AG09319 (cell line): ENCODE measurements around the gene IRS1.

Experiments used
- DNase-seq: peaks from one replicate; pipeline ENCODE4 v3.0.0-alpha.2; 2010; ENCODE audit warnings: low read depth; ENCODE audit errors: extremely low read depth
- CTCF ChIP-seq: IDR thresholded peaks from 2 replicates; pipeline ENCODE4 v1.5.1; 2011; ENCODE audit warnings: low read depth, mild to moderate bottlenecking, inconsistent platforms, low read length, moderate library complexity

IRS1 gene

DNA sequence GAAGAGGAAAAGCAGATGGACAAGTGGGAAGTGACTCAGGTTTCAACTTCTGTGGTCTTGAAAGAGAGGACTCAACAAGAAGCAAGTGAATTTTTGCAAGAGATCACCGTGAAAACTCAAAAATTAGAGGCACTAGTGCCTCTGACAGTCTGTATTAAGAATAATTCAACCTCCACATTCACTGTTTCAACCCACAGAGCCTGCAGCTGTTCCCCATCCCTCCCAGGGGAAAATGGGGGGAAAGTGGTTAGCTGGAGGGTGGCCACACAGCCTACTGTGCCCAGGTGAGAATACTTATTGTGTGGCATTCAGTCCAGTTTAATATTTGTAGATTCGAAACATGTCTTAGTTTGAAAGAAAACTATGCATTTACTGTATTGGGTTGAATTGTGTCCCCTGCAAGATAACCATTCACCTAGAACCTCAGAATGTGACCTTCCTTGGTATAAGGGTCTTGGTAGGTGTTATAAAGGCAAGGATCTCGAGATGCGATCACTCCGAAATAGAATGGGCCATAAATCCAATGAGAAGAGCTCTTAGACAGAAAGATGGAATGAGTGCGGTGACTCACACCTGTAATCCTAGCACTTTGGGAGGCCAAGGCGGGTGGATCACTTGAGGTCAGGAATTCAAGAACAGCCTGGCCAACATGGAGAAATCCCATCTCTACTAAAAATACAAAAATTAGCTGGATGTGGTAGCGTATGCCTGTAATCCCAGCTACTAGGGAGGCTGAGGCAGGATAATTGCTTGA, 94.3 kb downstream of the IRS1 start:
- DNase-seq = no peak
- no peak for TF ChIP-seq CTCF

DNA sequence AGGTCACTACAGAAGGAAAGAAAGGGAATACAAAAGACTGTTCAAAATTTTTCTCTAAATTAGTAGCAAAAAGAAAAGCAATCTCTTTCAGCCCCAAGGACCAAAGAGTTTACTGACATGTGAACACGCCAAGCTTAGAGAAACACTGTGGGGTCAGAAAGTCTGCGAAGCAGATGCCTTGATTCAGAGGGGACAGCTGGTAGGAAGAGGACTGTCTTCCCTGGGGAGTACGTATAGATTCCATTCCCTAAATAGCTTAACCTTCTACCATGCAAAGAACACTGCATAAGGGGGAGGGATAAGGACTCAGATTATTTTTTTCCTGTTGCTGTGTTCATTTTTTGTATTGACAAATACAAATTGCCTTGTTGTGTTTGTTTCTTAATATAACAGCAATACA, 96.1 kb downstream of the IRS1 start:
- no peak for DNase-seq
- no peak for TF ChIP-seq CTCF

DNA sequence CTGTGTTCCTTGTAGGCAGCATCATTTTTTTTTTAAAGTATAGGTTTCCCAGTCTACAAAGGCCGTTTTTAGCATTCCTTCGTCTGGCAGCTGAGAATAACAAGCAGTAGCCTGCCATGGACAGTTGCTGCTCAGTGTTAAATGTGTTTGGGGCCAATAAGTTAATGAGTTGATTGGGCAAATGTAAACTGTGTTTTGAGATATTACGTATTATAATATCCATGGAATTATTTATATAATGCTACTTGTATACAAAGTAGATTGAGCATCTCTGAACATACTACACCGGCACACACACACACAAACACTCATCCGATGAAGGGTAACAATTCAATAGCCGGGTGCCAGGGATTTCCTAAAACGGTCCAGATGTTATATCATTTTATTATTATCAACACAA, 97.2 kb downstream of the IRS1 start:
- DNase-seq = no peak

GRCh38 chr2:226701052-226701451, 98.6 kb downstream of the IRS1 start:
- DNase-seq = peak; percentile 95
- TF ChIP-seq CTCF = no peak

More for the DNA sequence above, 97.2 kb downstream of the IRS1 start:
- no peak for TF ChIP-seq CTCF

DNA sequence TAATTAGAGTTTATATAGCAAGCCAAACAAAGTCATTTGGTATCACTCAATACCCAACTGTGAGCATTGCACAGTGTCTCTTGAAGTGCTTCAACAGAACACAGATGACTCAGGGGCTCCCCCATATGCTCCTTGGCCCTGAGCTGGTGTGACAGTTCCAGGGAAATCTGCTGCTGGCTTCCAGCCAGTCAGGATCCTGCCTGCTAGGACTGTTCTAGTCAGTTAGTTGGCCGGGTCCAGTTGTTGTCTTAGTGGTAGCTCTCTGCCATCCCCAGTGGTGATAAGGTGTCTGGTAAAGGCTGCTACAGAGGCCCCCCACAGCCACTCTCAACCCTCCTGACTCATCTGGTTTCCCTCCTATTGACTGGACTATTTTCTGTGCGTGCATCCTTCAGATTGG, 100.3 kb downstream of the IRS1 start:
- TF ChIP-seq CTCF = no peak; the same call in 1 of the 2 replicates
- no peak for DNase-seq

DNA sequence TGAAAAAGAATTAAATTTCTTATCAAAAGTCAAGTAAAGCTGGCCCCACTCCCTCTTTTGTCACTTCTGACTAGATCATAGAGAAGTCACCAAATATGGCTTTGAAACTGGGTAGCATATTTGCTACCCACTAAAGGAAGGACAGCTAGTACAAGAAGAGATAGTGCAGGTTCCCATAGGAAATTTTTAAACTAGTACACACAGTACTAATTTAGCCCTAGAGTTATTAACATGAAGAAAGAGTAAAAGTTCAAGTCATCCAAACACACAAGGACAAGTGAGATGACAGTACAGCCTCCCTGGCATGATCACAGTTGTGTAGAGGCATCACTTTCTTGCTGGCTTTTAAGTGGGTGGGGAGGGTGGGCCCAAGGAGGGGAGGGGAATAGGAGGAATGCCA, 100.9 kb downstream of the IRS1 start:
- DNase-seq = no peak
- no peak for TF ChIP-seq CTCF

DNA sequence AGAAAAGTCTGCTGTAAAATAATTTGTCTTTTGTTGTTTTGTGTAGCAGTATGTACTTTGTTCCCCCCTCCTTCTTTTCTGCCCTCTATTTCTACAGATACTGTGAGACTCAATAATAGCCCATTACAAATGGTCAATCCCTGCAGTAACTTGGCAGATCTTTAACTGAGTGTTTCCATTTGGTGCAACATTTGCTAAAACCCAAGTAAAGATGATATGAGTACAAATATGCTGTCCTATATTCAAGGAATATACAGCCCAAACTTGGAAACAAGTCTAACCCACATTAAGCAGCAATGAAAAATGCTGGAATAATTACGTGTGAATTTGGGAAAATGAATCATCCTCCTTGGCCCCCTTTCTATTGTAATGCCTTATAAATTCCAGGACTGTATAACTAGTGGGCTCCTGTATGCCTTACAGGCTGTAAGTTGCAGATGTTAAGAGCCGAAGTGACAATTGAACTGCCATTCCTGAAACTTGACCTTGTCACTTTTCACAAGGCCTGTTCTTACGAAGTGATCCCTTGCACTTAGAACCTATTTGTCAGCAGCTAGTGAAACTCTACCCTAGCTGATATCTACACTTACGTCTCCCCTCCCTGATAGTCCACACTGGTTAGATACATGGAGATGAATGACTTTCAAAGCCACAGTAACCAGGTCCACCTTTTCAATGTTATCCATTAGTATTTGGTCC, 104.9 kb downstream of the IRS1 start:
- DNase-seq = no peak
- no peak for TF ChIP-seq CTCF
